Measurements from ENCODE around the gene RFC4. TPM values are rescaled to one million over a fixed set of nuclear protein-coding genes. Genes with fewer than 3 reads are reported as not detected.

The RFC4 gene
- total and polyA plus RNA-seq, 9 of the 15 experiments (the other 6 are each of a cell fraction or from before 2014, with no cell fraction given) = 105 to 227 (median 180) TPM

GRCh38 chr3:186806089-186807055 lies at the start of gene RFC4 (continued):
- TF ChIP-seq KAT7 (CRISPR knock-in tag; IDR thresholded peaks at IDR 0.05; ENCODE audit: borderline replicate concordance) (peak; percentile 40; the same call in 1 of the 2 replicates), PHB (CRISPR knock-in tag; IDR thresholded peaks at IDR 0.05) (peak; percentile 50; the same call in 1 of the 2 replicates), HNRNPL (IDR thresholded peaks at IDR 0.05; ENCODE audit: low read depth, low read length) (peak; percentile 29; the same call in 1 of the 2 replicates), MAZ (CRISPR knock-in tag; conservative IDR thresholded peaks at IDR 0.05 in 1 of 2, IDR thresholded peaks at IDR 0.05 in 1 of 2) (peak; percentile 76 to 91), HDAC1 (IDR thresholded peaks at IDR 0.05) (peak in 1 of 2 experiments; percentile 70; a peak in 2 of 4 replicates), ZNF407 (IDR thresholded peaks at IDR 0.05; ENCODE audit: low read depth) (no peak), RBFOX2 (IDR thresholded peaks at IDR 0.05; ENCODE audit: low read depth, low read length) (peak; percentile 97), KDM2B (CRISPR knock-in tag; IDR thresholded peaks at IDR 0.05) (peak; percentile 9; the same call in 1 of the 2 replicates), ZBTB17 (CRISPR knock-in tag; IDR thresholded peaks at IDR 0.05) (0 out of 2 replicates have a peak, but pooled peaks have one; percentile 34), MTA1 (IDR thresholded peaks at IDR 0.05; ENCODE audit: borderline replicate concordance) (peak; percentile 71; the same call in 1 of the 2 replicates), ZNF175 (CRISPR knock-in tag; IDR thresholded peaks at IDR 0.05; ENCODE audit: low read depth) (peak; percentile 75), CHD2 (IDR thresholded peaks at IDR 0.05; ENCODE audit: low read depth, low read length) (no peak), NR2C1 (IDR thresholded peaks at IDR 0.05) (peak; percentile 51), NR2C1 (tag; IDR thresholded peaks at IDR 0.05) (peak; percentile 72)
- TF ChIP-seq, protein P1, sequence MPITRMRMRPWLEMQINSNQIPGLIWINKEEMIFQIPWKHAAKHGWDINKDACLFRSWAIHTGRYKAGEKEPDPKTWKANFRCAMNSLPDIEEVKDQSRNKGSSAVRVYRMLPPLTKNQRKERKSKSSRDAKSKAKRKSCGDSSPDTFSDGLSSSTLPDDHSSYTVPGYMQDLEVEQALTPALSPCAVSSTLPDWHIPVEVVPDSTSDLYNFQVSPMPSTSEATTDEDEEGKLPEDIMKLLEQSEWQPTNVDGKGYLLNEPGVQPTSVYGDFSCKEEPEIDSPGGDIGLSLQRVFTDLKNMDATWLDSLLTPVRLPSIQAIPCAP (CRISPR knock-in tag; IDR thresholded peaks at IDR 0.05; ENCODE audit: borderline replicate concordance) = 0 out of 2 replicates have a peak, but pooled peaks have one; percentile 68
- TF ChIP-seq, protein P2, sequence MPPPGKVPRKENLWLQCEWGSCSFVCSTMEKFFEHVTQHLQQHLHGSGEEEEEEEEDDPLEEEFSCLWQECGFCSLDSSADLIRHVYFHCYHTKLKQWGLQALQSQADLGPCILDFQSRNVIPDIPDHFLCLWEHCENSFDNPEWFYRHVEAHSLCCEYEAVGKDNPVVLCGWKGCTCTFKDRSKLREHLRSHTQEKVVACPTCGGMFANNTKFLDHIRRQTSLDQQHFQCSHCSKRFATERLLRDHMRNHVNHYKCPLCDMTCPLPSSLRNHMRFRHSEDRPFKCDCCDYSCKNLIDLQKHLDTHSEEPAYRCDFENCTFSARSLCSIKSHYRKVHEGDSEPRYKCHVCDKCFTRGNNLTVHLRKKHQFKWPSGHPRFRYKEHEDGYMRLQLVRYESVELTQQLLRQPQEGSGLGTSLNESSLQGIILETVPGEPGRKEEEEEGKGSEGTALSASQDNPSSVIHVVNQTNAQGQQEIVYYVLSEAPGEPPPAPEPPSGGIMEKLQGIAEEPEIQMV (tag; conservative IDR thresholded peaks at IDR 0.05; ENCODE audit: low read depth) = 0 out of 2 replicates have a peak, but pooled peaks have one; percentile 13

All from K562 (cell line).